ENCODE measurements around the gene GGT5.
"Not testable (repeated sequence)": the region's sequence is repeated elsewhere in the genome, so short reads cannot be mapped to it uniquely, and the experiment has no call there.

Gene GGT5

DNA sequence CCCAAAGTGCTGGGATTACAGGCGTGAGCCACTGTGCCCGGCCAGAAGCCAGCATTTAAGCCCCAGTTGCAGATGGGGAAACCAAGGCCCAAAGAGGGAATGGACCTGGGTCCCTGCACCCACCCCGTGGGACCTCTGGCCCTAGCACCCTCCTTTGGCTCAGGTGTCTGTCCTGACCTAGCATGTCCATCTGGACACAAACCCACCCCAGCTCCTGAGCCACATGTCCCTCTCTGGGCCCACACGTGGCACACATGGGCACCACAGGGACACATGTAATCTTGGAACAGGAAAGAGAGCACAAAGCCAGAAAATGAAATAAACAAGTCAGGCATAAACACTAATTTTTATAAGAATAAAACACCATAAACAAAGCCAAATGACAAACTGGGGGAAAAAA, 9.6 kb downstream of the GGT5 start:
- no peak for DNase-seq

DNA sequence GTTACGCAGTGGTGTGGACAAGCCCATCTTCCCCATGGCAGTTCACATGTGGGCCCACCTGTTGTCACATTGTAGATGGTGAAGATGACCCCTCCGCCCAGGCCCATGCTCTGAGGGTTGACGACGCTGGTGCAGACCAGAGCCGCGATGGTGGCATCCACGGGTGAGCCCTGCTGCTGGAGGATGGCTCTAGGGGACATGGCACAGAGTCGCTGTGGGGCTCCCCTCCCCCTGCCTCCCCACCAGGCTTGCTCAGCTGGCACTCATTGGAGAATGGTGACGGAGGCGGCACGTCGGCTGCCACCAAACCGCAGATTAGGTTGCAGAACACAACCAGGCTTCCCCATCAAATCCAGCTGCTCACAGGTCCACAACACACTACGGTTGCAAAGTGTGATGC, 11.1 kb downstream of the GGT5 start:
- DNase-seq = no peak

DNA sequence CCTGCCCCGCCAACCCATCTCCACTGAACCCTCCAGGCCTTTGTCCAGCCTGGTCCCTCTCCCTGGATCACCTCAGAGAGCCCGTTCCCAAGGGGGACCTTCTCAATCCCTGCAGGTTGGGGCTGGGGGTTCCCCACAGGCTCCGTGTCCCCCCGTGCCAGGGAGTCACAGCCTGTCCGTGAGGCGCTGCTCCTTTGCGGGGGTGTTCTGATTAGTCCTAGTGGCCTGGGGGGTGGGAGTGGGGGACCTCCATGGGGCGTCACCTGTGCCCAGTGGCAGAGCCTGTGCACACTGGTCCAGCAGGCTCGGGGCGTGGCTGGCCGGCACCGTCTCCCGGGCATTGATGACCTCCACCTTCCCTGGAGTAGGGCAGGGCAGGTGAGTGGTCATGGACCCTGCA, 11.6 kb downstream of the GGT5 start:
- DNase-seq = no peak

- no peak for DNase-seq
Measured at GRCh38 chr22:24232725-24233124, 12.2 kb downstream of the GGT5 start.

- DNase-seq = no peak
Measured at GRCh38 chr22:24232124-24232523, 12.8 kb downstream of the GGT5 start.

DNA sequence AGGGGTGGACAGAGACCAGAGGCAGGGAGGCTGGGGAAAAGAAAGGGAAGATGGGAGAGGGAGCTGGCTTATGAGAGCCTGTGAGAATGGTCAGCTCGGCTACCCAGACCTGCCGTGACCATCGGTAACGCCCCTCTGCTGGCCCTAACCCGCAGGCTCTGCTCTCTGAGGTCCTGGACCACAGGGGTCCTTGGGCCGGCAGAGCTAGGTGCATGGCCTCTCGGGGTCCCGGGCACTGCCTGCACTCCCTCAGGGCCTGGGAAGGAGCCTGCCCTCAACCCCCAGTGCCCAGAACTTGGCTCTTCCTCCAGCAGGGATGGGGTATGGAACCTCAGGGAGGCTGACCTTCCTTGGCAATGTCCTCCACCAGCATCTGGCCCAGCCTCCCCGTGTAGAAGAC, 13.2 kb downstream of the GGT5 start:
- no peak for DNase-seq

- DNase-seq = peak in 3 of 56 donors; percentile 0 to 18 (median 15)
Measured at GRCh38 chr22:24230911-24231656, 13.8 kb downstream of the GGT5 start.

DNA sequence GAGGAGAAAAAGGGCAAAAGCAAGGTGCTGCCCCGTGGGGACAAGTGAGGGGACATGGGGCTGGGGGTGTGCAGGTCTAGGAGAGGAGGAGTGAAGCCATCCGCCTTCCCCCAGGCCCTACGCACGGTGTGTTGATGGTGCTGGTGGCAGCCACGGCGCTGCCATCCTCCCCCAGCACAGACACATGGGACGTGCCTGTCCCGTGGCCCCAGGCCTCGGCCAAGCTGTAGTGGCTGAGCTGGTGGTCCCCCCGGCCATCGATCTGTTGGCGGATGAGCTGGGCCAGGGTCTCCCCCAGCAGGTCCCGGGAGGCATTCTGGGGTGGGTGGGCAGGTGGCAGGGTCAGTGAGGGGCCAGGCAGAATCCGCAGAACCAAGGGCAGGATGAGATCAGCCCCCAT, 18.9 kb downstream of the GGT5 start:
- no peak for DNase-seq

- no peak for DNase-seq
Measured at GRCh38 chr22:24225044-24225601, 19.8 kb downstream of the GGT5 start.

DNA sequence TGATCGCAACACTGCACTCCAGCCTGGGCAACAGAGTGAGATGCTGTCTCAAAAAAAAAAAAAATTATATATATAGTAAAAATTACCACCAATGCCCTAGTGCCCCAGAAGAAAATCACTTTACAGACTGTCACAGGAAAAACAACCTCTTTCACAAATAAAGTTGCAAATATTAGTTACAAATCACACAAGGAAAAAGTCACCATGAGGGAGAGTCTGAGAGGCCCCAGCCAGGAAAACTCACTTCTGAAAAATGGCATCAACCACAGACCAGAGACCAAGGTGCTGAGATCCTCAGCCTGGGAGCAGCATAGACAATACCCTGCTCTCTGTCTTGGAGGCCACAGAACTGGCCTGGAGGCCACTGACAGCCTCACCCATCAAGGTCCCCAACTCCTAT, 20.4 kb downstream of the GGT5 start:
- no peak for DNase-seq

DNA sequence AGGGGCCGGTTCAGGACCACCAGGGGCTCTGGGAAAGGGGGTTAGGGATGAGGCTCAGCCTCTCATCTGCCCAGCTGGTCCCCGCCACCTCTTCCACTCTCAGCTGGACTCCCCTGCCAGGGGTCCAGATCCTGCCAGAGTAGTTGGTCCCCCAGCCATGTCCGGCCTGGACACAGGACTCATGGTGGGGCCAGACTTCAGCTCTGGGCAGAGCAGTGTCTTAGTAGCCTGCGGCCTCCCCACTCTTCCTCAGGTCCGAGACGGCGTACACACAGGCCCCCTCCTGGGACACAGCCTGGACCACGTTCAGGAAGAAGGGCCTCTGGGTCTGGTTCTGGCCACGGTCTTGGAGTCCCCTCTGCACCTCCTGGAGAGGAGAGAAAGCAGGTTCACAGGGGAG, 25.1 kb downstream of the GGT5 start:
- no peak for DNase-seq

DNA sequence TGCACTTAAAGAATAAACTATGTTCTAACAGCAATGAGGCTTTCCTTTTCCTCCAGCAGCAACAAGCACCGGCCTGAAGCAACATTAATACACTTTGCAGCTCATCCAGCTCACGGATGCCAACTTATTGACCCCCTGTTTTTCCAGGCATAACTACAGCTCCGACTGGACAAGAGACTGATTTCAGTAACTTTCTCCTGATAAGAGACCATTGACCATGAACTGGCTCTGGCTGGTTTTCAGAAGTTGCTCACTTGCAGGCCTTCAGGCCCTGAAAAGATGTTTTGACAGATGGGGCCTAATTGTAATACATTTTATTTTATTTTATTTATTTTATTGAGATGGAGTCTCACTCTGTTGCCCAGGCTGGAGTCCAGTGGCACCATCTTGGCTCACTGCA, 27.5 kb downstream of the GGT5 start:
- DNase-seq = no peak

DNA sequence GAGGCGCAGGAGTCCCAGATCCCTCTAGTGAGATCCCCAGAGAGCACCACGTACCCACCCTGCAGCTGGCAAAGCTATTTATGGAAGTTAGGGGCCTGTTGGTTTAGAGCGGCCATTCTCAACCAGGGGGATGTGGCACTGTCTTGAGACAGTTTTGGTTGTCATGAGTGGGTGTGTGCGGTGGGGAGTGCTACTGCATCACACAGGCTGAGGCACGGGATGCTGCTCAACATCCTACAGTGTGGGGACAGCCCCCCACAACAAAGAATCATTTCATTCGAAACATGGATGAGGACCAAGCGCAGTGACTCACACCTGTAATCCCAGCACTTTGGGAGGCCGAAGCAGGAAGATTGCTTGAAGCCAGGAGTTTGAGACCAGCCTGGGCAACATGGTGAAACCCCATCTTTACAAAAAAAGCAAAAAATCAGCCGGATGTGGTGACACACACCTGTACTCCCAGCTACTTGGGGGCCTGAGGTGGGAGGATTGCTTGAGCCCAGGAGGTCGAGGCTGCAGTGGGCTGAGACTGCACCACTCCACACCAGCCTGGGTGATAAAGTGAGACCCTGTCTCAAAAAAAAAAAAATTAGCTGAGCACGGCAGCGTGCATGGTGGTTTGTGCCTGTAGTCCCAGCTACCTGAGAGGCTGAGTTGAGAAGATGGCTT, 28.2 kb downstream of the GGT5 start:
- no peak for DNase-seq

- DNase-seq = no peak
Measured at GRCh38 chr22:24214467-24215285, 30.2 kb downstream of the GGT5 start.

- DNase-seq = not testable (repeated sequence)
Measured at GRCh38 chr22:24213111-24213510, 31.8 kb downstream of the GGT5 start.

GRCh38 chr22:24211716-24212115, 33.2 kb downstream of the GGT5 start:
- DNase-seq = not testable (repeated sequence)

DNA sequence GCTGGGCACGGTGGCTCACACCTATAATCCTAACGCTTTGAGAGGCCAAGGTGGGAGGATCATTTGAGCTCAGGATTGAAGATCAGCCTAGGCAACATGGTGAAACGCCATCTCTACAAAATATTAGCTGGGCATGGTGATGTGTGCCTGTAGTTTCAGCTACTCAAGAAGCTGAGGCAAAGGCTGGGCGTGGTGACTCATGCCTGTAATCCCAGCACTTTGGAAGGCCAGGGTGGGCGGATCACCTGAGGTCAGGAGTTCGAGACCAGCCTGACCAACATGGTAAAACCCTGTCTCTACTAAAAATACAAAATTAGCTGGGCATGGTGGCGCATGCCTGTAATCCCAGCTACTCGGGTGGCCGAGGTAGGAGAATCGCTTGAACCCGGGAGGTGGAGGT, 34.5 kb downstream of the GGT5 start:
- not testable (repeated sequence) for DNase-seq

DNA sequence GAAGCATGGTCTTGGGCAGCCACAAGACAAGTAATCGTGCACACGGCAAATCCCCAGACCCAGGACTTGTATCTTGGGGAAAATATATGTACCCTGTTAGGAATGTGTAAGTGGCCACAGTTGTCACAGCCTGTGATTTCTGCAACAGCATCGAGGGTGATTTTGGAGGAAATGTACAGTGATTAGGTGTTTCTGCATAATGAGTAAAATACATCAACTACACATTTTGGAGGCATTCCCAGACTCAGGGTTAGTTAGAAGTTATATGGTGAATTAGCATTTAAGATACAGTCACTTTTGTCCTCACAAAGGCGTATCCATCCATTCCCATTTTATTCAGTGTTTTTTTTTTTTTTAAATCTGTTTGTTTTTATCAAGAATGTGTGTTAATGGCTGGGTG, 35.2 kb downstream of the GGT5 start:
- DNase-seq = no peak

- DNase-seq = no peak
Measured at GRCh38 chr22:24209016-24209415, 35.9 kb downstream of the GGT5 start.

GRCh38 chr22:24208012-24208749, 36.7 kb downstream of the GGT5 start:
- peak in 3 of 56 donors; percentile 4 to 6 (median 5) for DNase-seq
